Measurements from ENCODE around the gene RUNX1.

RUNX1 gene

GRCh38 chr21:35024071-35024420 is 25.1 kb downstream of the RUNX1 start:
- no peak for DNase-seq (ENCODE audit: insufficient read length)
- TF ChIP-seq POLR2A (IDR thresholded peaks at IDR 0.05; ENCODE audit: low read depth, low read length) (no peak), TAF1 (IDR thresholded peaks at IDR 0.05; ENCODE audit: borderline replicate concordance, low read depth, low read length) (no peak), POLR2AphosphoS5 (IDR thresholded peaks at IDR 0.05; ENCODE audit: low read depth, low read length) (no peak)

GRCh38 chr21:35023396-35024070 is 25.6 kb downstream of the RUNX1 start:
- peak; percentile 61 for FAIRE-seq
- TF ChIP-seq POLR2AphosphoS5 (IDR thresholded peaks at IDR 0.05; ENCODE audit: low read depth, low read length) (no peak), POLR2A (IDR thresholded peaks at IDR 0.05; ENCODE audit: low read depth, low read length) (no peak), TAF1 (IDR thresholded peaks at IDR 0.05; ENCODE audit: borderline replicate concordance, low read depth, low read length) (no peak)
- DNase-seq (ENCODE audit: insufficient read length) = no peak

More at GRCh38 chr21:35024071-35024420, 25.1 kb downstream of the RUNX1 start:
- FAIRE-seq = peak; percentile 66

- DNase-seq (ENCODE audit: insufficient read length) (no peak), FAIRE-seq (no peak)
- no peak for TF ChIP-seq POLR2A (IDR thresholded peaks at IDR 0.05; ENCODE audit: low read depth, low read length)
- no peak for TF ChIP-seq POLR2AphosphoS5 (IDR thresholded peaks at IDR 0.05; ENCODE audit: low read depth, low read length)
- TF ChIP-seq TAF1 (IDR thresholded peaks at IDR 0.05; ENCODE audit: borderline replicate concordance, low read depth, low read length) = no peak
Observed at GRCh38 chr21:35021546-35021945, 27.6 kb downstream of the RUNX1 start.

GRCh38 chr21:35020902-35021301 is 28.2 kb downstream of the RUNX1 start:
- DNase-seq (ENCODE audit: insufficient read length) = no peak
- no peak for TF ChIP-seq POLR2AphosphoS5 (IDR thresholded peaks at IDR 0.05; ENCODE audit: low read depth, low read length)
- FAIRE-seq = no peak

- TF ChIP-seq POLR2A (IDR thresholded peaks at IDR 0.05; ENCODE audit: low read depth, low read length) (no peak), TAF1 (IDR thresholded peaks at IDR 0.05; ENCODE audit: borderline replicate concordance, low read depth, low read length) (no peak), POLR2AphosphoS5 (IDR thresholded peaks at IDR 0.05; ENCODE audit: low read depth, low read length) (no peak)
- DNase-seq (ENCODE audit: insufficient read length) = no peak
- FAIRE-seq = no peak
Observed at GRCh38 chr21:35020436-35020835, 28.7 kb downstream of the RUNX1 start.

GRCh38 chr21:35019631-35020032 is 29.5 kb downstream of the RUNX1 start:
- no peak for TF ChIP-seq POLR2A (IDR thresholded peaks at IDR 0.05; ENCODE audit: low read depth, low read length)
- no peak for TF ChIP-seq POLR2AphosphoS5 (IDR thresholded peaks at IDR 0.05; ENCODE audit: low read depth, low read length)
- no peak for TF ChIP-seq TAF1 (IDR thresholded peaks at IDR 0.05; ENCODE audit: borderline replicate concordance, low read depth, low read length)
- FAIRE-seq = no peak
- DNase-seq (ENCODE audit: insufficient read length) = no peak

GRCh38 chr21:35017256-35017655 is 31.8 kb downstream of the RUNX1 start:
- no peak for FAIRE-seq
- TF ChIP-seq TAF1 (IDR thresholded peaks at IDR 0.05; ENCODE audit: borderline replicate concordance, low read depth, low read length) (no peak), POLR2AphosphoS5 (IDR thresholded peaks at IDR 0.05; ENCODE audit: low read depth, low read length) (no peak), POLR2A (IDR thresholded peaks at IDR 0.05; ENCODE audit: low read depth, low read length) (no peak)

GRCh38 chr21:35016517-35017188 is 32.4 kb downstream of the RUNX1 start:
- FAIRE-seq (no peak), DNase-seq (ENCODE audit: insufficient read length) (no peak)
- no peak for TF ChIP-seq POLR2AphosphoS5 (IDR thresholded peaks at IDR 0.05; ENCODE audit: low read depth, low read length)
- no peak for TF ChIP-seq POLR2A (IDR thresholded peaks at IDR 0.05; ENCODE audit: low read depth, low read length)
- no peak for TF ChIP-seq TAF1 (IDR thresholded peaks at IDR 0.05; ENCODE audit: borderline replicate concordance, low read depth, low read length)

More at GRCh38 chr21:35017256-35017655, 31.8 kb downstream of the RUNX1 start:
- DNase-seq (ENCODE audit: insufficient read length) = no peak

GRCh38 chr21:35016071-35016470 is 33.0 kb downstream of the RUNX1 start:
- TF ChIP-seq POLR2A (IDR thresholded peaks at IDR 0.05; ENCODE audit: low read depth, low read length) (no peak), POLR2AphosphoS5 (IDR thresholded peaks at IDR 0.05; ENCODE audit: low read depth, low read length) (no peak), TAF1 (IDR thresholded peaks at IDR 0.05; ENCODE audit: borderline replicate concordance, low read depth, low read length) (no peak)
- FAIRE-seq (no peak), DNase-seq (ENCODE audit: insufficient read length) (no peak)

GRCh38 chr21:35015435-35016024 is 33.6 kb downstream of the RUNX1 start:
- TF ChIP-seq POLR2A (IDR thresholded peaks at IDR 0.05; ENCODE audit: low read depth, low read length) (no peak), TAF1 (IDR thresholded peaks at IDR 0.05; ENCODE audit: borderline replicate concordance, low read depth, low read length) (no peak), POLR2AphosphoS5 (IDR thresholded peaks at IDR 0.05; ENCODE audit: low read depth, low read length) (no peak)
- no peak for DNase-seq (ENCODE audit: insufficient read length)
- no peak for FAIRE-seq

GRCh38 chr21:35014302-35015041 is 34.6 kb downstream of the RUNX1 start:
- FAIRE-seq (no peak), DNase-seq (ENCODE audit: insufficient read length) (no peak)
- TF ChIP-seq TAF1 (IDR thresholded peaks at IDR 0.05; ENCODE audit: borderline replicate concordance, low read depth, low read length) = no peak
- TF ChIP-seq POLR2A (IDR thresholded peaks at IDR 0.05; ENCODE audit: low read depth, low read length) = no peak
- TF ChIP-seq POLR2AphosphoS5 (IDR thresholded peaks at IDR 0.05; ENCODE audit: low read depth, low read length) = no peak
